PFSK-1 (cell line): ENCODE results near the gene PACS2.

ENCODE experiments used
- FOXP2 ChIP-seq: optimal IDR thresholded peaks from 2 replicates; pipeline ENCODE3; 2011; ENCODE audit warnings: borderline replicate concordance, control low read depth, inconsistent platforms; ENCODE audit not compliant: insufficient read depth; ENCODE audit errors: extremely low read length, extremely low read depth
- POLR2AphosphoS5 ChIP-seq: IDR thresholded peaks from 2 replicates; pipeline ENCODE4 v1.6.1; 2012; ENCODE audit warnings: low read depth, mild to moderate bottlenecking, control low read depth, low read length, moderate library complexity
- REST ChIP-seq, 2 experiments: IDR thresholded peaks; 2 replicates each; pipeline versions ENCODE4 v1.6.1 to v1.8.0; 2011 to 2012; ENCODE audit warnings: low read depth in 2 of 2, low read length in 2 of 2, control low read depth in 1 of 2, inconsistent platforms in 1 of 2, mild to moderate bottlenecking in 1 of 2, moderate library complexity in 1 of 2; ENCODE audit not compliant: insufficient read depth in 1 of 2
- SIN3A ChIP-seq: IDR thresholded peaks from 2 replicates; pipeline ENCODE4 v1.6.1; 2012; ENCODE audit warnings: mild to moderate bottlenecking, low read length, moderate library complexity, borderline replicate concordance; ENCODE audit not compliant: insufficient read depth
- TAF1 ChIP-seq: IDR thresholded peaks from 2 replicates; pipeline ENCODE4 v1.6.1; 2012; ENCODE audit warnings: low read length, control low read depth, borderline replicate concordance; ENCODE audit not compliant: insufficient read depth

PACS2 gene

GRCh38 chr14:105348169-105348944 lies 33.8 kb downstream of the PACS2 start:
- TF ChIP-seq POLR2AphosphoS5 (no peak), SIN3A (no peak), TAF1 (no peak), REST (IDR thresholded peaks at IDR 0.05; ENCODE audit: insufficient read depth in 1 of 2, low read depth in 2 of 2, low read length in 2 of 2) (no peak), FOXP2 (no peak)

GRCh38 chr14:105348945-105349699 lies 34.6 kb downstream of the PACS2 start:
- TF ChIP-seq REST (IDR thresholded peaks at IDR 0.05; ENCODE audit: insufficient read depth in 1 of 2, low read depth in 2 of 2, low read length in 2 of 2) (no peak), FOXP2 (no peak), SIN3A (no peak), POLR2AphosphoS5 (no peak), TAF1 (no peak)

- TF ChIP-seq SIN3A (no peak), POLR2AphosphoS5 (no peak), REST (IDR thresholded peaks at IDR 0.05; ENCODE audit: insufficient read depth in 1 of 2, low read depth in 2 of 2, low read length in 2 of 2) (no peak)
Observed at GRCh38 chr14:105349992-105350391, 35.4 kb downstream of the PACS2 start.

GRCh38 chr14:105350450-105351244 lies 36.1 kb downstream of the PACS2 start:
- no peak for TF ChIP-seq SIN3A
- no peak for TF ChIP-seq FOXP2
- TF ChIP-seq POLR2AphosphoS5, result no peak
- TF ChIP-seq REST (IDR thresholded peaks at IDR 0.05; ENCODE audit: insufficient read depth in 1 of 2, low read depth in 2 of 2, low read length in 2 of 2), result no peak
- TF ChIP-seq TAF1, result no peak
